AG09309 (cell line): ENCODE results near the gene TMEM258.

ENCODE experiments used
- DNase-seq: peaks from one replicate; pipeline ENCODE4 v3.0.0-alpha.2; 2010; ENCODE audit warnings: low read depth
- H3K4me3 ChIP-seq: 2 replicates; pipeline ENCODE4 v1.5.1; 2011; ENCODE audit warnings: mild to moderate bottlenecking, low read depth, low read length, moderate library complexity; ENCODE audit not compliant: control insufficient read depth
- CTCF ChIP-seq: IDR thresholded peaks from 2 replicates; pipeline ENCODE4 v1.5.1; 2011; ENCODE audit warnings: mild to moderate bottlenecking, low read depth, low read length, inconsistent platforms; ENCODE audit not compliant: insufficient read depth, control insufficient read depth; ENCODE audit errors: missing control alignments

Gene TMEM258

GRCh38 chr11:61837411-61838005, 45.1 kb upstream of the TMEM258 start:
- DNase-seq = no peak
- no peak overlapping the region for H3K4me3 ChIP-seq
- TF ChIP-seq CTCF = no peak

- TF ChIP-seq CTCF = no peak
- DNase-seq = no peak
- H3K4me3 ChIP-seq = no peak overlapping the region
Measured at GRCh38 chr11:61836193-61836592, 43.8 kb upstream of the TMEM258 start.

GRCh38 chr11:61834278-61835048, 42.1 kb upstream of the TMEM258 start:
- no peak overlapping the region for H3K4me3 ChIP-seq
- DNase-seq = no peak

GRCh38 chr11:61833926-61834277, 41.5 kb upstream of the TMEM258 start:
- TF ChIP-seq CTCF = no peak
- no peak for DNase-seq
- no peak overlapping the region for H3K4me3 ChIP-seq

More at GRCh38 chr11:61834278-61835048, 42.1 kb upstream of the TMEM258 start:
- no peak for TF ChIP-seq CTCF

- TF ChIP-seq CTCF = no peak
- no peak for DNase-seq
- H3K4me3 ChIP-seq = no peak overlapping the region
Measured at GRCh38 chr11:61833471-61833870, 41.1 kb upstream of the TMEM258 start.

- no peak for TF ChIP-seq CTCF
- DNase-seq = no peak
- no peak overlapping the region for H3K4me3 ChIP-seq
Measured at GRCh38 chr11:61832754-61833153, 40.4 kb upstream of the TMEM258 start.

- no peak for DNase-seq
Measured at GRCh38 chr11:61832207-61832606, 39.8 kb upstream of the TMEM258 start.

More at GRCh38 chr11:61832207-61832606, 39.8 kb upstream of the TMEM258 start:
- H3K4me3 ChIP-seq = no peak overlapping the region
- no peak for TF ChIP-seq CTCF
